HG02973 (cell line): ENCODE results near the gene CNPY1.
"Not testable (repeated sequence)": the region's sequence is repeated elsewhere in the genome, so short reads cannot be mapped to it uniquely, and the experiment has no call there.

Experiments used
- ATAC-seq: cut with Tn5 transposase; IDR thresholded peaks from one replicate; pipeline ENCODE4 v1.9.1; 2021; ENCODE audit warnings: moderate library complexity; ENCODE audit not compliant: unreplicated experiment

CNPY1 gene

DNA sequence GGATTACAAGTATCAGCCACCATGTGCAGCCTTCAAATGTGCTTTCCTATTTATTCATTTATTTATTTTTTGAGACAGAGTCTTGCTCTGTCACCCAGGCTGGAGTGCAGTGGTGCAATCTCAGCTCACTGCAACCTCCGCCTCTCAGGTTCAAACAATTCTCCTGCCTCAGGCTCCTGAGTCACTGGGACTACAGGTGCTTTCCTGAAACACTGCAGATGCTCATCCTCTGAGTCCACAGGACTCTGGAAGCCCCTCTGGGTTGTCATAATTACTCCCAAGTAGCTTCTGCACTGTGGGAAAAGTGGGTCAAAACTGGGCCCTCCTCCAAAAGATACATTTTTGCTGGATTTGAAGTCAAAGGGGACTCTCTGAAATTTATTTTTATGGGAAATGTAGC lies at the start of gene CNPY1:
TSS of gene CNPY1 (minus strand) at position 111 of the 400 bp plus-strand sequence. CDS start 630 bp downstream, outside the sequence.
- ATAC-seq: not testable (repeated sequence)

DNA sequence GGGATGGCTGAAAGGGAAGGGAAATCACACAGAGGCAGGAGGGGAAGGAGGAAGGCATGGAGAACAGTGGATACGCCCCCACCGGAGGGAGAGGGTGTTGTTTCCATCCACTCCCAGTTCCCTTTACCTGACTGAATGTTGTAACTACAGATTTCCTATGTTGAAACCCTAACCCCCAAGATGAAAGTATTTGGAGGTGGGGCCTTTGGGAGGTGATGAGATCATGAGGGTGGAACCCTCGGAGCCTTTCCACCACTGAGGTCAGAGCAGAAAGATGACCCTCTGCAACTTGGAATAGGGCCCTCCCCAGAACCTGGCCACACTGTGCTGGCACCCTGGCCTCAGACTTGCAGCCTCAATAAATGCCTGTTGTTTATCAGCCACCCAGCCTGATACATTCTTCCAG lies 48.6 kb upstream of the CNPY1 start:
- no peak for ATAC-seq

DNA sequence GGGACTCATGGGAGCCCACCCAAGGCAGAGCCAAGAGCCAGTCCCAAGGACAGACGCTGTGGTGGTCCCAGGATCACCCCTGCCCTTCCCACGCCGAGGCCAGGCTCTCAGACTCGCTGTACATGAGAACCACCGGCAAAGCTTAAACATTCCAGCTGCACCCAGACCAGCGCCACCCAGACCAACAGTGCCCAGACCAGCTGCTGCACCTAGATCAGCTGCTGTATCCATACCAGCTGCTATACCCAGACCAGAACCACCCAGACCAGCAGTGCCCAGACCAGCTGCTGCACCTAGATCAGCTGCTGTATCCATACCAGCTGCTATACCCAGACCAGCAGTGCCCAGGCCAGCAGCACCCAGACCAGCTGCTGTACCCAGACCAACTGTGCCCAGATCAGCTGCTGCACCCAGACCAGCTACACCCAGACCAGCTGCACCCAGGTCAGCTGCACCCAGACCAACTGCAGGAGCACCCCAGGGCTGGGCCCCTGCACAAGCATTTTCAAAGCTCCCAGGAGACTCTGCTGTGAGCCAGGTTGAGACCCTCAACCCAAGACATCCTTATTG lies 47.9 kb upstream of the CNPY1 start:
- no peak for ATAC-seq

DNA sequence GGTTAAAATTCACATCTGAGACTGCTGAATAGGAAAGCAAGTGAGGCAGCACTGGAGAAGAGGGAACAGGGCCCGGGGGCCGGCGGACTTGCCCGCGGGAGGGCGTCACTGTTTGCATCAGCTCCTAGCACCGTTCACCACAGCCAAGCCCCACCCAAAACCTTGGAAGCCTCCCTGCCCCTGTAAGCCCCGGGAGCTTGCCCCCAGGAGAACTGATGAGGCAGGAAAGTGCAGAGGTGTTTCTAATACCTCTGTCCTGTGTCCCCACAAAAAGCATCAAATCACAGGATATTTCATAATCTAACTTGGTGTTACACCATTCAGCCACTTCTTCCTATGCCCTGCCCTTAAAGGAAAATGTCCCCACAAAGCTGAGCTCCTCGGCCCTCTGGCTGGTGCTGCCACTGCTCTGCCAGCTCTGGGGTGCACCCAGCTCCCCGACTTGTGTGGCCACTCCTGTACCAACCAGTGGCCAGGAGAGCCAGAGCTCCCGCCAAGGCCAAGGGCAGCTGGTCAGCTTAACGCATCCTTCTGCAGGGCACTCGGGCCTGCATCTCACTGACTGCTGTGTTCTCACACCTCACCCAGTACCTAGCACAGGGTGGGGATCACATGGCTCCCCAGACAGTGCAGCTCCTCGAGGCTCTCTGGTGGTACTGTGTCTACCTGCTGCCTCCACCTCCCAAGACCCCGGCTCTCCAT lies 47.3 kb upstream of the CNPY1 start:
- no peak for ATAC-seq

DNA sequence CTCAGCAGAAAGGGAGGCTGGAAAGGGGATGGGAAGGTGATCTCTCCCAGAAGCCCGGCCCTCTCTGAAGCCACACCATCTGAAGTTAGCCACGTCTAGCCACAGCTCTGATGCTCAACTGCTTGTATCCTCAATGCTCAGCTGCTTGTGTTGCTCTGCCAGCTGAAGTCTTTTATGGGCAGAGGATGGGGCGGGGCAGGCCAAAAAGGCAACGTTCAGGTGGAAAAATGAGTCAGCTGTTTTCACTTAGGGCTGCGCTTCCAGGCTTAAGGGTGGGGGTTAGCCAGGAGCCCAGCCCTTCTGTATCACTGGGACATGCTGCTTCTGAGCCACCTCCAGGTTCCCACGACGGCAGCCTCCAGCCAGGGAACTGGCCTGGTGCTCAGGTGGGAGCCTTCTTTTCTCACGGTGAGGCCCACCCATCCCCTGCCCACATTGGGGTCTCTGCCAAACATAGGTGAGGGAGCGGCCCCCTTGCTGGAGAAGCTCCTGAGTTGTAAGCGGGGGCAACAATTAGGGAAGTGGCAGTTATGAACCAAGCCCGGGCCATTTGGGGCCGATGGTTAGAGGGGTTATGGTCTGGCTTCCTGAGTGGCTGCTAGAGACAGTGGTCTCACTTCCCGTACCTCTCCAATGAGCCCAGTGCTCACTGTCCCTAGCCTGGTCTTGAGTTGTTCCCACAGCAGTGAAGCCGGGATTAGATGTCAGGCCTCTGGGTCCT lies 44.9 kb upstream of the CNPY1 start:
- no peak for ATAC-seq

DNA sequence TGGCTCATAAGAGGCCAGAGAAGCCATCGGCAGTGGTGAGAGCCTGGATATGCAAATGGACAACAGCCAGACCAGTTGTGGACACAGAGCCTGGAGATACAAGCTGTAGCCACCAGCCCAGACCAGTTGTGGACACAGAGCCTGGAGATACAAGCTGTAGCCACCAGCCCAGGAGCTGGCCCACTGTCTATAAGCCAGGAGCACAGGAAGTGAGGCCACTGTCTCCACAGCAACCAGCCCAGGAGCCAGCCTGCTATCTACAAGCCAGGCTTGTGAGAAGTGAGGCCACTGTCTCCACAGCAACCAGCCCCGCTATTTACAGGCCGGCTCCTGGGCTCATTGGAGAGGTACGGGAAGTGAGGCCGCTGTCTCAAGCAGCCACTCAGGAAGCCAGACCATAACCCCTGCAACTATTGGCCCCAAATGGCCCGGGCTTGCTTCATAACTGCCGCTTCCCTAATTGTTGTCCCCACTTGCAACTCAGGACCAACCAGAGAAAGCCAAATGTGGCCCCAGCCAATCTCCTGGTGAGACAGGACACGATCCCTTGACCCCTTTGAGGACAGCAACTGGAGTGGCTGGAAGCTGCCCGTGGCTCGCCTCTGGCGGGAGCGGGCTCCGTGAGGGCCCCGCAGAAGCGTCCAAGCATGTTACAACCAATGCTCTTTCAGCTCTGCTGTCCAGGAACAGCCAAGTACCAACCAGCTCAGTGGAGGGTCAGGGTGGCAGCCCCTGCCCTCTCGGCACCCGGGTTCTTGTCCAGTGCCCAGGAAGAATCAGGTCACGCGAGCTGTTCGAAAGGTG lies 44.1 kb upstream of the CNPY1 start:
- no peak for ATAC-seq

DNA sequence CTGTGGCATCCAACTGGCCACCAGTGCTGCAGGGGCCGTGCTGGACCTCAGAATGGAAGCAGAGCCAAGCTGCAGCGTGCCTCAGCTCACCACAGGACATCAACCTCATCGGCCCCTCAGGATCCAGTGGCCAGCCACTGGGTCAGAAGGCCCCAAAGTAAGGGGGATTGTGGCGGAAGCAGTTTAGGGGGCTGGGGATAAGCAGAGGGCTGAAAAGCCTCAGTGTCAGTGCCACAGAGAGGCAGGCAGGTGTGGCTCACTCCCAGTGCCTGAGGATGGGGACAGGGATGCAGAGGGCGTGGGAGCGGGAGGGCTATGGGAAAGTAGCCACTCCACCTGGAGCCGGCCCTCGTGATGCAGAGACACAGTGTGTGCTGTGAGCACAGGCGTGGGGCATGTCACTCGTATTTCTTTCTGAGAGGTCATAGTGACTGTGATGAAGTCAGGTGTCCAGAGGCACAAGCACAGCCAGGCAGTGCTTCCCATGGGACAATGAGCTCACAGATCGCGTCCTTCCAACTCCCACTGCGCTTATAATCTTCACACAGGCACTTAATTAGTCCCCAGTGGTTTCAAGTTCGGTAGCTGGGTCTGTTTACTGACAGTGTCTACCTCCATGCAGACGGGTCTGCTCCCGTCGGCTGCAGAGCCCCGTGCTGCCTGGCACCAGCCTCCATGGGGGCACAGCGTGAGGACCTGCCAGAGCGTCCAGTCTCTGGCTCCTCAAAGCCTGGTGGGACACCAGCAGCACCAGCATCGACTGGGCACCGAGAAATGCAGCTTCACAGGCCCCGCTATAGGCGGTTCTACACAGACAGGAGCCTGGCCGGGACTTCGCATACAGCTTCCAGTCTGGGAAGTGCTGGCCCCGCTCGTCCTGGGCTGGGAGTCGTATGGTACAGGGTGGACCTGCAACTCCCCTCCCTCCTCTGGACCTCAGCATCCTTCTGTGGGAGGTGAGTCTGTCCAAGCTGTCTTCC lies 42.9 kb upstream of the CNPY1 start:
- ATAC-seq: no peak

DNA sequence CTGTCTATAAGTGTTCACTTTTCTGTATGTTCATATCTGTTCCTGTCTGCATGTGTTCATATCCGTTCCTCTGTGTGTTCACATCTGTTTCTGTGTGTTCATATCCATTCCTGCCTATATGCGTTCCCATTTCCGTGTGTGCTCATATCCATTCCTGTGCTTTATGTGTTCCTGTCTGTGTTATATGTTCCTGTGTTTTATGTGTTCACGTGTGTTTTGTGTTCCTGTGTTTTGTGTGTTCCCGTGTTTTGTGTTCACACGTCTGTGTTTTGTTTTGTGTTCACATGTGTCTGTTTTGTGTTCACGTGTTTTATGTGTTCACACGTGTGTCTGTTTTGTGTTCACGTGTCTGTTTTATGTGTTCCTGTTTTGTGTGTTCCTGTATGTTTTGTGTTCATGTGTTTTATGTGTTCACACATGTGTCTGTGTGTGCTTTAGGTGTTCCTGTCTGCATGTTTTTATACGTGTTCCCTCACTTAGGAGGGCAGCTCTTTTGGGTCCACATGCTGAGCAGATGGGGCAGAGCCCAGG lies 42.2 kb upstream of the CNPY1 start:
- no peak for ATAC-seq

DNA sequence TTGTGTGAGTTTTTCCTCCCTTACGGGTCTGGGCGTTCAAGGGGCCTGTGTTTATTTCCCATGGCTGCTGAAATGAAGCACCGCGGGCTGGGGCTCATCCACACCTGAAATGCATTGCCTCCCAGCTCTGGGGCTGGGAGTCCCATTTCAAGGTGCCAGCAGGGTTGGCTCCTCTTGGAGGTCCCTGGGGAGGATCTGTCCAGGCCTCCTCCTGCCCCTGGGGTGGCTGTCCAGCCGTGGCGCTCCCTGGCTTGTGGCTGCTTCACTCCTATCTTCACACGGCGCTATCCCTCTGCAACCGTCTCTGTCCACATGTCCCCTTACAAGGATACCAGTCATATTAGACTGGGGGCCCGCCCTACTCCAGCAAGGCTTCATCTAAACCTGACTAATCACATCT lies 41.1 kb upstream of the CNPY1 start:
- ATAC-seq: no peak

DNA sequence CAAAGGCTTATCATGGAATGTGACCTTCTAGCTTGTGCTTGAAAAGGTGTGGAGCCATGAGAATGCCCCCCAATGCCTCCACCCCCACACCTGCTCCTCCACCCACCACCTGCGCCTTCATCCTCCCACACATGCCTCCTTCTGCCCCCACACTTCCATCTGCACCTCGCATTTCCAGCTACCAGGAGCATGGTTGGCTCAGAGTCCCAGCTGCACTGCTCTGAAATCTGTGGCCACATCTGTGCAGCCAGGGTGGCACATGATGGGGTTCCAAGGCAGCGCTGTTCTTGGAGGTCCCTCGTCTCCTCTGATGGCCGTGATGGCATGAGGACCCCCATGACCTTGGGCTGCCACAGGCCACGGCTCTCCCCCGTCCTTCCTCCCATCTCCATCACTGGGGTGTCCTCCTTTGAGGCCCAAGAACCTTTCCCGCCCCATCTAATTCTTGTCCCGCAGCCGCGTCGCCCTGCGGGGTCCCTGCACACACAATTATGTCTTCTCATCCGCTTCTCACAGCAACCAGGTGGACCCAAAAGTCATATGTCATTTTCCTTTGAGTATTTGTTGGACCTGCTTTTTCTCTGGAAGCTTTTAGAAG lies 40.6 kb upstream of the CNPY1 start:
- no peak for ATAC-seq

DNA sequence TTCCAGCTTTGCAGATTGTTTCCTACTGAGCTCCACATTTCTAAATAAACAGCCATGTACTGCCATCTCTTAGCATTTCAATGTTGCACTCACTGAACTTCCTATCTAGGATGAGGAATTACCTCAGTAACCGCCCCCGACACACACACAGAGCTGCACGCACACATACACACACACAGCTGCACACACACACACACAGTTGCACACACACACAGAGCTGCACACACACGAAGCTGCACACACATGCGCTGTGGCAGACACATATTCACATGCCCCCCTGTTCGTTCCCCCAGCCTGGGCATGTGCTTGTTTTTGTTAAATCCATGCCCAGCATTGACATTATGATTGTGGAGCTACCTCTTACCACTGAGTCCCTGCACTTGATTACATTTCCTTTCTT lies 39.6 kb upstream of the CNPY1 start:
- no peak for ATAC-seq

DNA sequence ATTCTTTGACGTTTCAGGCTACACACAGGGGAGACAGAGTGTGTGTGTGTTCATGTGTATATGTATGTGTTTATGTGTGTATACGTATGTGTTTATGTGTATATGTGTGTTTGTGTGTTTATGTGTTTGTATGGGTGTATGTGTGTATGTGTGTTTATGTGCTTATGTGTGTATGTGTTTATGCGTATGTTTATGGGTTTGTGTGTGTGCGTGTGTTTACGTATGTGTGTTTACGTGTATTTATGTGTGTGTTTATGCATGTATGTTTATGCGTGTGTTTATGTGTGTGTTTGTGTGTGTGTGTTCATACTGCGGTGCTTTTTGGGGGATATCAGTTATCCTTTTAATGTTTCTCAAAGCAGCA lies 39.2 kb upstream of the CNPY1 start:
- ATAC-seq: no peak

DNA sequence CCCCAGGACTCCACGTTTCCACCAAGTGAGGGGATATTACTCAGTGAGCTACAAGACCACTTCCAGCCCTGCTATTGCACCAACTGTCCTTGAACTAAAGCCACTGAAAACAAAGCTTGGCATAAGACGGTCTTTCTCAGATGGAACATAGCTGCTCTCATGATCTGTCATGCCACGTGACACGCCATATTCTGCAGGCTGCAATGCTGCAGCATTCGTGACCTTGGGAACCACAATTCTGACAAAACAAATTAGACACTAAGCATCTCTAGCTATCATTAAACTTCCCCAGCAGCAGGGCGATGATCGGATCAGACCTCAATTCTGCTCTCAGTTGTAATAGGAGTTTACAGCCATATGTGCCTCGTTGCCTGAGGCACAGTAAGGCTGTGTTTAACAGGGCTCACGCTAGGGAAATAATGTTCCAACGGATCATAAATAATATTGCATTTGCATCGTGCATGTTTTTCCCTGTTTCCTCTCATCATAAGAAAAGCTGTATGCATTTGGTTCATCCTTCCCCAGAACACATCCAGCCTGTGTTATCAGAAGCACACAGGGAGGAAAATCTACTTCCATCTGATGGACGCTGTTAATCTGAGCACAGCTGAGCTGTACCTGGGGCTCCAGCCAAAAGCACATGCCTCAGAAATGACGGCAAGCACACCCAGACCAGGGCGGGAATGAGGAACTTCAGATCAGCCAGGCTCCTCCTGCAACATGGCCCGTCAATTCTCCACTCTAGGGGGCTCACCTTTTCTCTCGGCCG lies 38.6 kb upstream of the CNPY1 start:
- ATAC-seq: no peak

DNA sequence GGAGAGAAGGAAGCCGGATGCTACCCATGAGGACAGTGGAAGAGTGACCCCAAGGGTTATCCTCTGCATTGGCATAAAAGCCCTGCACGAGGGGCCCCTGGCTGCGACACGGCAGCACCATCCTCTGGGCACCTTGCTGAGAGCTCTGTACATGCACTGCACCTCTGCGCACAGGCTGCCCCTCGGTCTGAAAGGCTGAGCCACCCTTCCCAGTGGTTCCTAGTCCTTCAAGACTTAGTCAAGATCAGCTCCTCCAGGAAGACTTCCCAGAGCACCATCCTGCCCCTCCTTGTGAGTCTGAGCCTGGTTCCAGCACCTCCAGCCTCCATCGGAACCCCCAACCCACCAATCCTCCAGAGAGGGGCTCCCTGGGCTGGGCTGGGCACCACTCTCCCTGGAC lies 37.9 kb upstream of the CNPY1 start:
- ATAC-seq: no peak

DNA sequence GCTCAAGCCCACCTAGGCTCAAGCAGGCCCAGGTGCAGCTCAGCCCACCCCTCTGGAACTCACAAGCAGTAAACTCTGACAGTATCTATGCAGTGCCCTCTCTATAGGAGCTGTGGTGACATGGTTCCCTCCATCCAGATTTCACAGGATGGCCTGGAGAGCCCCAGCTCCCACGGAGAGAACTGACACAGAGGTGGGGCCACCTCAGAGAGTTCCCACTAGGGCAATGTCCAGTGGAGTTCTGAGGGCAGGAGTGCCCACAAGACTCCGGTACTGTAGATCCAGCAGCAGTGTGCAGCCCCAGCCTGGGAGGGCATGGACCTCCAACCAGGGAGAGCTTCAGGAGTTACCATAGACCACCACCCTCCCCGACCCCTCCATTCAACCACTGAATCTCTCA lies 37.3 kb upstream of the CNPY1 start:
- no peak for ATAC-seq

DNA sequence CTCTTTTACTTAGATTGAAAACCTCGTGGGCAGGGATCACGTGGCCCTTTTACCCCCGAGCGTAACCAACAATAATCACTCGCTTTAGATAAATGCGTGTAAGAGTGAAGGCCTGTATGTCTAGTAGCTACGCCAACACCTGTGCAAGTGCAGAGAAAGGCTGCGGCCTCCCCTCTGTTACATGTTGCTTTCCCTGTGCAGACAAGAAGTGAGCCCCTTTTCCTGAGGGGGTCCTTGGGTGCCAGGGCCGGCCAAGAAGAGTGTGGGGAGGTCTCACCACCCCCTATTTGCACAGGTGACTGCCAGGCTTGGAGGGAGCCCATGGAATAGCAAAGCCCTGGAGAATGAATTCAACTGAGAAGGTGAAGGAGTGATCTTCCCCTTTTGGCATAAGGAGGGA lies 35.6 kb upstream of the CNPY1 start:
- no peak for ATAC-seq

DNA sequence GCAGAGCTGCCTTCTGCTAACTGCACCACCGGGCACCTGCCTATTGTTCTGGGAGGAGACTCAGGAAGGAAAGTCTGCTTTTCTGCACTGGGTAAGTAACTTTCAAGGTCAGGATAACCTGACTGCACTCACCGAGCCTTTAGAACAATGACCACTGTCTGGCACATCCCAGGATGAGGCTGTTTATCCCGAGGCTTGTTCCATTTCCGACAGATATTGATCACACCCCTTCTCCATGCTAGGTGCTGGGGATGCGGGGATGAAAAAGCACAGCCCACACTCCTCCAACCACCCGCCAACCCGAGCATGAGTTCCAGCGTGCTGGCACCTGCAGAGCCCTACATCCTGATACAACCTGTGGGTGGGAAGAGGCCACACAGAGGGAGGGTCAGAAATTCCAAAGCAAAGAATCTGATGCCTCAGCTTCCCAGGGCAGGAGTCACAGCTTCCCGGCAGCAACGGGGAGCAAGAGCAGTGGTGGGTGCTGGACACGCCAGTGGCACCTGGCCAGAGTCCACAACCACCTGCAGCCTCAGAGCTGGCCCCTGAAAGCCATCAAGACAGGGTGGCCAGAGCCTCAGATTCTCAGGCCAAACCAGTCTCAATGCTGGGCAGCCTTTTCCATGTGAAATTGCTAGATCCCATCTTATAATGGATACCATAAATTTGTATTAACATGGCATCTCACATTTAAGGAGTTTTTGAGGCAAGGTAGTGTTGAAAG lies 34.9 kb upstream of the CNPY1 start:
- ATAC-seq: no peak

DNA sequence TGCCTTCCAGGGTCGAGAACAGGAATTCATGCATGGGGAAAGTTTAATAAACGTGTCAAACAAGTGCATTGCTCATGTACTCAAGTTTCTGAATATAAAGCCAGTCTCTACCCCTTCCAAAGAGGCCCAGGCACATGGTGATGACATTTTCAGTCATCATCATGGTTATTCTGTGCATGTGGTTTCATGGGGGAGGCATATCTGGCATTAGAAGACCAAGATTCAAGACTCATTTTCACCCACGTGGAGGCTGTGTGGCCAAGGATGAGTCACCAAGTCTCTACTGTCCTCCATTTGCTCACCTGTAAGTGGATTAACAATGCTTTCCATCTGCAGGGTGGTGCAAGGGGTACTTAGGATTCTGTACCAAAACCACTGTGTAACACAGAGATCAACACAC lies 34.0 kb upstream of the CNPY1 start:
- no peak for ATAC-seq
